GM12875 (cell line): ENCODE results near the gene CALML6.

Experiments
- H3K4me3 ChIP-seq: one replicate; pipeline ENCODE4 v1.5.1; 2011; ENCODE audit warnings: low read depth, low read length, control low read depth
- TF ChIP-seq, protein P1 (sequence below): IDR thresholded peaks from 2 replicates; pipeline ENCODE4 v1.5.1; 2011; ENCODE audit warnings: low read depth, mild to moderate bottlenecking, control low read depth, inconsistent platforms, low read length, moderate library complexity, borderline replicate concordance; ENCODE audit not compliant: insufficient read depth

The CALML6 gene

DNA sequence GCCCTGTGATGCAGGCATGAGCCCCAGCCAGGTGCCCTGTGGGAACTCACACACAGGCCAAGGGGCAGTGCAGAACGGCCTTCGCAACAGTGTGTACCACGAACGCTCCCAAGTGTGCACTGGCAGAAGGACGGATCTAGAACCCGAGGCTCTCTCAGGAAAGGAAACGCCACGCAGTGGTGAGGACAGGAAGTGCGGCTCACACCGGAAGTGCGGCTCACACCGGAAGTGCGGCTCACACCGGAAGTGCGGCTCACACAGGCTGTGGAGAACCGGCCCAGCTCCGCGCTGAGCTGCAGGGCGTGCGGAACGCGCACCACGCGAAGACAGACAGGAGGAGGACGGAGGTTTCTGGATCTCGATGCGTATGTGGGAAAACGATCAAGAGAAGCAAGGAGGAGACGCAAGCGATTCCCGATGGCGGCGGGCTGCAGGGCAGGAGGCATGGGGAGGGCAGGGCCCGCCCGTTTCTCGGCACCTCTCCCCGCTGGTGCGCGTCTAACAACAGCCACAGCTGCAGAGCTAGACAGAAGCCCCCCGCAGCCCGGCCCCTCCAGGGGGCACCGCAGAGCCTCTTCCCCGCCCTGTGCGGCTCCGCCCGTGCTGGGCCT, 39.9 kb downstream of the CALML6 start:
- TF ChIP-seq, protein P1, sequence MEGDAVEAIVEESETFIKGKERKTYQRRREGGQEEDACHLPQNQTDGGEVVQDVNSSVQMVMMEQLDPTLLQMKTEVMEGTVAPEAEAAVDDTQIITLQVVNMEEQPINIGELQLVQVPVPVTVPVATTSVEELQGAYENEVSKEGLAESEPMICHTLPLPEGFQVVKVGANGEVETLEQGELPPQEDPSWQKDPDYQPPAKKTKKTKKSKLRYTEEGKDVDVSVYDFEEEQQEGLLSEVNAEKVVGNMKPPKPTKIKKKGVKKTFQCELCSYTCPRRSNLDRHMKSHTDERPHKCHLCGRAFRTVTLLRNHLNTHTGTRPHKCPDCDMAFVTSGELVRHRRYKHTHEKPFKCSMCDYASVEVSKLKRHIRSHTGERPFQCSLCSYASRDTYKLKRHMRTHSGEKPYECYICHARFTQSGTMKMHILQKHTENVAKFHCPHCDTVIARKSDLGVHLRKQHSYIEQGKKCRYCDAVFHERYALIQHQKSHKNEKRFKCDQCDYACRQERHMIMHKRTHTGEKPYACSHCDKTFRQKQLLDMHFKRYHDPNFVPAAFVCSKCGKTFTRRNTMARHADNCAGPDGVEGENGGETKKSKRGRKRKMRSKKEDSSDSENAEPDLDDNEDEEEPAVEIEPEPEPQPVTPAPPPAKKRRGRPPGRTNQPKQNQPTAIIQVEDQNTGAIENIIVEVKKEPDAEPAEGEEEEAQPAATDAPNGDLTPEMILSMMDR = 0 out of 2 replicates have a peak, but pooled peaks have one; percentile 25
- H3K4me3 ChIP-seq = no peak overlapping the region

DNA sequence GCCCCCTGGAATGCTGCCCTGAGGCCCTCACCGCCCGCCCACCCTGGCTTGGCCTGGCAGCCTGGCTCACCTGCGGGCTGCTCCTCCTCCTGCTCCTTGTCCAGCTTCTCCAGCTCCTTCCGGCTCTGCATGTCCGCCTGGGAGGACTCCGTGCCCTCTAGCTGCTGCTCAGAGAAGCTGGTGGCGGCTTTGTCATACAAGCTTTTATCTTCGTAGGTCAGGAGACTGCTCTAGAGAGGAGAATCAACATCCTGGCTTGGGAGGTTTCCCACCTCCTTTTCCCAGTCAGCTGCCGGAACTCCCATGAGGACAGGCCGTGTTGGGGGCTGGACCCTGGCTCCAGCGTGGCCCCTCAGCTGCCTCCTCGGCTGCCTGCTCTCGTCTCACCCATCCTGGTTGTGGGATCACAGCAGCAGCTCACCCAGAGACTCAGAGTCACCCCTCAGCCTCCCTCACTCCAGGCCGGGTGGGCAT, 40.6 kb downstream of the CALML6 start:
- H3K4me3 ChIP-seq = no peak overlapping the region
- TF ChIP-seq, protein P1 = no peak

DNA sequence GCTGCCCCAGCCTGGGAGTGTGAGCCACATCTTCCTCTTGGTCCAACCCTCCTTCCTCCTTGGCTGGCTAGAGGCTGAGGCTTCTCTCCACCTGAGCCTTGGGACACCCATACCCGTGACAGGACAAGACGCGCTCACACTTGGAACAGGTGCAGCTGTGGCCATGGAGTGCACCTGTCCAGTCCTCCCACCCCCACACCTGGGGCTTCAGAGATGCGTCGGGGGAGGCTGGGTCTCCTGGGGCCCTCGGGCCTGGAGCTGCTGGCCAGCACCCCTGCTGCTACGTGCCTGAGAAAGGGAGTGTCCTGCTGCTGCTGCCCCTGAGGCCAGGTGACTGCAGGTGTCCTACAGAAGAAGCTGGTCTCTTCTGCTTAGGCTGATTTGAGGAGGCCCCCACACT, 41.0 kb downstream of the CALML6 start:
- H3K4me3 ChIP-seq = no peak overlapping the region
- TF ChIP-seq, protein P1 = no peak

DNA sequence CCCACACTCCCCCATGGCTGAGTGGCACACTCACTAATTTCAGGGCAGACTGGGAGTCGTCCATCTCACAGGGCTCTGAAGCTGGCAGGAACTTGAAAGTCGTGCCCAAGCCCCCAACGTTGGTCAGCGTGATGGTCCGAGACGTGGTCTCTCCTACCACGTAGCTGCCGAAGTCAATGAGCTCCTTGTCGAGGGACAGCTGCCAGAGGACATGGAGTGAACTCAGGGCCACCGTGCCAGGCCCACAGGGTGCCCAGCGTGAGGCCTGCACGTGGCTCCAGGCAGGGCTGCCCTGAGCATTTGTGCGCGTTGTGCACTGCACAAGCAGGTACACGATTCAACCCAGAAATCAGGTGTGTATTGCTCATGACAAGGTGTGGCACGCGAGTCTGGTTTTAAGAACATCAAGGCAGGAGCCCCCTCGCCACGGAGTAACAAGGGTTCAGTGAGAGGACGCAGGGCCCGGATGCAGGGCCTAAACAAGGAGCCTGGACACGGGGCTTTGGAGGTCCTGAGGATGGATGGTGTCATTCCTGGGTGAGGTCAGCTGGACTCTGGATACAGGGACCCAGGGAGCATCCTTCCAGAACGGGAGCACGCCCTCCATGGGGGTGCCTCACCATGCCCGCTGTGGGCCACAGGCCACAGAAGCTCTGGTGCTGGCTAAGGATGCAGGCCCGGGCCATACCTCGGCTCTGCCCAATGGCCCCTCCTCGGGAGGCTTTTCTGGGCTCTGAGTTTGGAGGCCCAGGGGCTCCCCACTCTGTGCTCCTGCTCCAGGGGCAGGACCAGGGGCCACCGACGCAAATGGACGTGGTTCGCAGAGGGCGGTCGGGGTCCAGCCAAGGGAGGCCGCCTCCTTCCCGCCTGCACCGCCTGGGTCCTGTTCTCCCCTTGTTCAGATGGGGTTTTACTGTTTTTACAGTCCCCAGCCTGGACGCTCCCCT, 41.8 kb downstream of the CALML6 start:
- TF ChIP-seq, protein P1 = no peak
- no peak overlapping the region for H3K4me3 ChIP-seq

DNA sequence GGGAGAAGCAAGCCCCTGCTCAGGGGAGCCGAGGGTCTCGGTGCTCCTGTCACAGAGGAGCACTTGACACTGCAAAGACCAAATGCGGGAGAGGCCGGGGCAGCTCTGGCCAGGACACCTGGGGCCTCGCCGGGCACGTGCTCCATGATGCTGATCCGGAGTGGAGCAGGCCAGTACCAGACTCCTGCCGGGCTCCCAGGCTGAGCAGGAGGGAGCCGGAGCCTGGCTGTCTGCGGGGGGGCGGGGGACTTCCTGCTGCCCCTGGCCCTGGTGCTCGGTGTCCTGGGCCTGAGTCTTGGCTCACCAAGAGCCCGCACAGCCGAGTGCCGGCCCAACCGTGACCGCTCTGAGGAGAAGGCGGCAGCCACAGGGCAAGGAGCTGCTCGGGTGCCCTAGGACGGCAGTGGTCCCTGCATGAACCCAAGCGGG, 42.5 kb downstream of the CALML6 start:
- no peak overlapping the region for H3K4me3 ChIP-seq
- TF ChIP-seq, protein P1 = no peak

DNA sequence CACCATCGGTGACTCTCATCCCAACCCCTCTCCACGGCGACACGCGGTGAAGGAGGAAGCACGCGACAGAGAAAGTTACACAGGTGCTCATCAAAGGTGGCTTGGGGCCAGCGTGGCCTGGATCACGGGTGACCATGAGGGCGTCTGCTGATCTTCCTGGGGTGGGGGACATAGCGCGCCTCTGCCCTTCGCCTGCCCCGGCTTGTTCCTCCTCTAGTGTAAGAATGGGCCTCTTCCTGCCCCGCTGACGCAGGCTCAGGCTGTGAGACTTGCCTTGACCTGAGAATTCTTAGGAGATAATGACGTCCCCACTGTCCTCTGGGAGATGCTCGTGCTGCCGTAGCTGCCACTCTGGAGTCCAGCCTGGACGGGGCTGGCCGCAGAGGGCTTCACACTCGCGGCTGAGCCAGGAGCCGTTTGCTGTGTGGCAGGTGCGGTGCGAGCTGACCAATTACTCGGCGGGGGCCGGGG, 43.0 kb downstream of the CALML6 start:
- TF ChIP-seq, protein P1 = no peak

More for the DNA sequence above, 43.0 kb downstream of the CALML6 start:
- no peak overlapping the region for H3K4me3 ChIP-seq
